Measurements from ENCODE around the gene TRPV2. TPM values are rescaled to one million over a fixed set of nuclear protein-coding genes. Genes with fewer than 3 reads are reported as not detected.

The TRPV2 gene
- total RNA-seq, 1 donor from 2014 or later: 16.1 TPM

- no peak for DNase-seq (ENCODE audit: low read depth)
These were observed 38.1 kb downstream of the TRPV2 start for GRCh38 chr17:16453493-16453851.

GRCh38 chr17:16455997-16456741 is 40.8 kb downstream of the TRPV2 start:
- no peak for DNase-seq (ENCODE audit: low read depth)

GRCh38 chr17:16456742-16457316 is 41.5 kb downstream of the TRPV2 start:
- no peak for DNase-seq (ENCODE audit: low read depth)

- DNase-seq (ENCODE audit: low read depth): no peak
These were observed 43.9 kb downstream of the TRPV2 start for GRCh38 chr17:16459271-16459670.

- no peak for DNase-seq (ENCODE audit: low read depth)
These were observed 44.6 kb downstream of the TRPV2 start for GRCh38 chr17:16459855-16460550.

- DNase-seq (ENCODE audit: low read depth): no peak
These were observed 45.6 kb downstream of the TRPV2 start for GRCh38 chr17:16460796-16461605.

- no peak for DNase-seq (ENCODE audit: low read depth)
These were observed 46.2 kb downstream of the TRPV2 start for GRCh38 chr17:16461606-16461866.

- no peak for DNase-seq (ENCODE audit: low read depth)
These were observed 46.9 kb downstream of the TRPV2 start for GRCh38 chr17:16462070-16462864.

GRCh38 chr17:16463358-16464302 is 48.3 kb downstream of the TRPV2 start:
- DNase-seq (ENCODE audit: low read depth): peak; percentile 80

- DNase-seq (ENCODE audit: low read depth): peak; percentile 52
These were observed 49.1 kb downstream of the TRPV2 start for GRCh38 chr17:16464303-16465051.

GRCh38 chr17:16465052-16465312 is 49.6 kb downstream of the TRPV2 start:
- DNase-seq (ENCODE audit: low read depth): no peak

GRCh38 chr17:16465861-16466338 is 50.5 kb downstream of the TRPV2 start:
- DNase-seq (ENCODE audit: low read depth): peak; percentile 21

GRCh38 chr17:16466407-16466806 is 51.0 kb downstream of the TRPV2 start:
- no peak for DNase-seq (ENCODE audit: low read depth)

- DNase-seq (ENCODE audit: low read depth): no peak
These were observed 51.7 kb downstream of the TRPV2 start for GRCh38 chr17:16467044-16467443.

GRCh38 chr17:16467886-16468285 is 52.5 kb downstream of the TRPV2 start:
- no peak for DNase-seq (ENCODE audit: low read depth)

GRCh38 chr17:16468428-16468992 is 53.1 kb downstream of the TRPV2 start:
- DNase-seq (ENCODE audit: low read depth): no peak

GRCh38 chr17:16470265-16470664 is 54.9 kb downstream of the TRPV2 start:
- no peak for DNase-seq (ENCODE audit: low read depth)

GRCh38 chr17:16471295-16471694 is 55.9 kb downstream of the TRPV2 start:
- no peak for DNase-seq (ENCODE audit: low read depth)

- no peak for DNase-seq (ENCODE audit: low read depth)
These were observed 57.2 kb downstream of the TRPV2 start for GRCh38 chr17:16472539-16472938.
